ENCODE data around the gene SLC34A1. TPM values are rescaled to one million over a fixed set of nuclear protein-coding genes. Genes with fewer than 3 reads are reported as not detected.
A peak's percentile ranks its signal among the peaks of the same experiment; 100 is the strongest.

SLC34A1 gene
- total RNA-seq, 1 experiment from 2014 or later = 0.28 TPM

DNA sequence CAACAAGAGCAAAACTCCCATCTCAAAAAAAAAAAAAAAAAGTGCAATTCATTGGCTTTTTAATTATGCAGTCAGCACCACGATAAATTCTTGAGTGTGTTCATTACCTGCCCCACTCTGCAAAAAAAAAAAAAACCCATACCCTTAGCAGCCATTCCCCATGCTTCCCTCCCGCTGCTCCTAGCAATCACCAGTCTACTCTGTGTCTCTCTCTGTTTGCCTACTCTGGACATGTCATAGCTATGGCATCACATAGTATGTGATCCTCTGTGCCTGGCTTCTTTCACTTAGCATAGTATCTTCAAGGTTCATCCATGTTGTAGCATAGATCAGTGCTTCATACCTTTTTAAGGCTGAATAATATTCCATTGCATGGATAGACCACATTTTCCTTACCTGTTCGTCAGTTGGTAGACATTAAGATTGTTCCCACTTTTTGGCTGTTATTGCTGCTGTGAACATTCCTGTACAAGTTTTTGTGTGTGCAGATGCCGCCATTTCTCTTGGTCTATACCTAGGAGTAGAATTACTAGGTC, 55.4 kb downstream of the SLC34A1 start:
- H2AFZ ChIP-seq = no peak overlapping the region
- H3K4me3 ChIP-seq = no peak overlapping the region
- DNase-seq = peak in 1 of 2 experiments; percentile 19
- H3K27me3 ChIP-seq (ENCODE audit: insufficient read depth, low read depth) = no peaks in the 10 kb centered on the region
- H3K27ac ChIP-seq = no peak overlapping the region
- no peaks in the 10 kb centered on the region for H3K9me2 ChIP-seq (ENCODE audit: insufficient read depth)
- POLR2A ChIA-PET (ENCODE audit: unreplicated experiment) = no interaction called here
- no peaks in the 10 kb centered on the region for H3K79me2 ChIP-seq (ENCODE audit: low read depth)
- CTCF ChIA-PET = no interaction called here
- TF ChIP-seq CTCF (conservative IDR thresholded peaks at IDR 0.05) (no peak), EZH2 (IDR thresholded peaks at IDR 0.05; ENCODE audit: low read depth) (no peak)
- peaks cover 12% of the 10 kb centered on the region for H4K20me1 ChIP-seq (ENCODE audit: insufficient read depth)
- peaks cover 60% of the 10 kb centered on the region for H3F3A ChIP-seq (ENCODE audit: insufficient read depth, low read depth)
- BruUV-seq (replicated peaks) = no TSS peak
- intact Hi-C loops (cut with micrococcal nuclease; ENCODE audit: unreplicated experiment) = no loop called here
- H3K36me3 ChIP-seq (ENCODE audit: low read depth) = no peaks in the 10 kb centered on the region; the same call in 1 of the 2 replicates
- H3K9me3 ChIP-seq (ENCODE audit: insufficient read depth, low read depth) = no peaks in the 10 kb centered on the region
- H3K4me2 ChIP-seq = no peak overlapping the region
- no peaks in the 10 kb centered on the region for H3K4me1 ChIP-seq (replicated peaks; ENCODE audit: insufficient read depth)

- Histone ChIP-seq H3K9me2 (ENCODE audit: insufficient read depth) (no peaks in the 10 kb centered on the region), H3F3A (ENCODE audit: insufficient read depth, low read depth) (peaks cover 61% of the 10 kb centered on the region), H3K27ac (no peak overlapping the region), H3K79me2 (ENCODE audit: low read depth) (peaks cover 8% of the 10 kb centered on the region), H3K9me3 (ENCODE audit: insufficient read depth, low read depth) (no peaks in the 10 kb centered on the region), H3K27me3 (ENCODE audit: insufficient read depth, low read depth) (no peaks in the 10 kb centered on the region), H3K4me1 (replicated peaks; ENCODE audit: insufficient read depth) (no peaks in the 10 kb centered on the region), H4K20me1 (ENCODE audit: insufficient read depth) (peaks cover 14% of the 10 kb centered on the region), H3K36me3 (ENCODE audit: low read depth) (no peaks in the 10 kb centered on the region; the same call in 1 of the 2 replicates), H3K4me3 (no peak overlapping the region), H3K4me2 (no peak overlapping the region), H2AFZ (no peak overlapping the region)
- DNase-seq = peak in 1 of 2 experiments; percentile 30
- ChIA-PET CTCF (no interaction called here), POLR2A (ENCODE audit: unreplicated experiment) (no interaction called here)
- BruUV-seq (replicated peaks) = no TSS peak
- intact Hi-C loops (cut with micrococcal nuclease; ENCODE audit: unreplicated experiment) = no loop called here
- TF ChIP-seq EZH2 (IDR thresholded peaks at IDR 0.05; ENCODE audit: low read depth) = no peak
- no peak for TF ChIP-seq CTCF (conservative IDR thresholded peaks at IDR 0.05)
These were observed 56.2 kb downstream of the SLC34A1 start for GRCh38 chr5:177440211-177440989.

DNA sequence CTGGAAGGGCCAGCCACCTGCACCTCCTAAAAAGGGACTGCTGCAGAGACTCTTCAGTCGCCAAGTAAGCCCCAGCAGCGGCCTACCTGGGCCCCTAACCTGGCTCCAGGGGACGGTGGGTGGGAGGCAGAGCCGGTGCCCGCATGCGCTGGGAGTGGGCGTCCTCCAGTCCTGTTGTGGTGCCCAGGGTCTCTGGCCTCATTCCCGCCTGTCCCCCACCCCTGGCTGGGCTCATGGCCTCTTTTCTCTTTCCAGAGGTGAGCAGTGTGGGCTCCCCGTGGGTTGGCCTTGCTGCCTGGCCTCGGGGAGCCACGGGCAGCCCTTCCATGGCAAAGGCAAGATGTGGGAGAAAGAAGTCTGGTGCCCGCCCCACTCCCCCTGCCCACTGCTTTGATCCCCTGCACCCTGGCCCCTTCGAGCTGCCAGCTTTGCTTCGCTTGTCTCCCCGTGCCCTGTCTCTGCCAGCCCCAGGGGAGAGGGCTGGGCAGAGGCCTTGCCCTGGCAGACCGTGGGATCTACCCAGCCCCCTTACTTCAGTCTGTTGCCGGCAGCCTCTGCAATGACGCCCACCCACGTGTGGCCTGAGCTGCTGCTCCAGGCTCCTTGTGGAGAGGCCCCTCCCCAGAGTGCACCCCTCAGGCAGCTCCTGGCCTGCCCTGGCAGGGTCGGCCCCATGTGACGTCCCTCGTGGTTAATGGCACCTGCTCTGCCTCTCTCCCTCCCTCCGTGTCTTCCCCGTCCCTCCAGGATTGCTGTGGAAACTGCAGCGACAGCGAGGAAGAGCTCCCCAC, 57.0 kb downstream of the SLC34A1 start:
- TF ChIP-seq CTCF (conservative IDR thresholded peaks at IDR 0.05) = no peak
- TF ChIP-seq EZH2 (IDR thresholded peaks at IDR 0.05; ENCODE audit: low read depth) = no peak
- no TSS peak for BruUV-seq (replicated peaks)
- Histone ChIP-seq H3K36me3 (ENCODE audit: low read depth) (no peaks in the 10 kb centered on the region; the same call in 1 of the 2 replicates), H3F3A (ENCODE audit: insufficient read depth, low read depth) (peaks cover 66% of the 10 kb centered on the region), H3K4me2 (no peak overlapping the region), H3K79me2 (ENCODE audit: low read depth) (peaks cover 16% of the 10 kb centered on the region), H3K4me3 (no peak overlapping the region), H3K9me2 (ENCODE audit: insufficient read depth) (no peaks in the 10 kb centered on the region), H3K4me1 (replicated peaks; ENCODE audit: insufficient read depth) (0 out of 2 replicates have a peak, but pooled peaks cover 3% of the 10 kb centered on the region), H2AFZ (no peak overlapping the region), H3K9me3 (ENCODE audit: insufficient read depth, low read depth) (no peaks in the 10 kb centered on the region), H3K27me3 (ENCODE audit: insufficient read depth, low read depth) (no peaks in the 10 kb centered on the region), H4K20me1 (ENCODE audit: insufficient read depth) (peaks cover 20% of the 10 kb centered on the region), H3K27ac (no peak overlapping the region)
- POLR2A ChIA-PET (ENCODE audit: unreplicated experiment) = no interaction called here
- no peak for DNase-seq
- intact Hi-C loops (cut with micrococcal nuclease; ENCODE audit: unreplicated experiment) = no loop called here
- CTCF ChIA-PET = no interaction called here

Data from PC-9 (cell line).